Measurements from ENCODE around the gene TRIB2. TPM values are rescaled to one million over a fixed set of nuclear protein-coding genes. Genes with fewer than 3 reads are reported as not detected.

Gene TRIB2
- total RNA-seq, 1 donor, result 28.9 TPM

- peak; percentile 58 for DNase-seq (ENCODE audit: low read depth)
- no peak for TF ChIP-seq CTCF (IDR thresholded peaks at IDR 0.05; ENCODE audit: insufficient read depth, low read depth, low read length)
- H3K4me3 ChIP-seq (ENCODE audit: low read depth, low read length), result no peak overlapping the region
These were observed 11.5 kb upstream of the TRIB2 start for GRCh38 chr2:12705230-12705629.

GRCh38 chr2:12705742-12706141 is 11.0 kb upstream of the TRIB2 start:
- H3K4me3 ChIP-seq (ENCODE audit: low read depth, low read length), result no peak overlapping the region
- no peak for DNase-seq (ENCODE audit: low read depth)
- TF ChIP-seq CTCF (IDR thresholded peaks at IDR 0.05; ENCODE audit: insufficient read depth, low read depth, low read length), result no peak

- no peak for TF ChIP-seq CTCF (IDR thresholded peaks at IDR 0.05; ENCODE audit: insufficient read depth, low read depth, low read length)
- no peak for DNase-seq (ENCODE audit: low read depth)
- H3K4me3 ChIP-seq (ENCODE audit: low read depth, low read length), result no peak overlapping the region
These were observed 8.1 kb upstream of the TRIB2 start for GRCh38 chr2:12708508-12709206.

GRCh38 chr2:12709207-12709522 is 7.6 kb upstream of the TRIB2 start:
- H3K4me3 ChIP-seq (ENCODE audit: low read depth, low read length), result no peak overlapping the region
- TF ChIP-seq CTCF (IDR thresholded peaks at IDR 0.05; ENCODE audit: insufficient read depth, low read depth, low read length), result no peak
- no peak for DNase-seq (ENCODE audit: low read depth)

GRCh38 chr2:12710301-12710700 is 6.4 kb upstream of the TRIB2 start:
- no peak overlapping the region for H3K4me3 ChIP-seq (ENCODE audit: low read depth, low read length)
- DNase-seq (ENCODE audit: low read depth), result no peak
- no peak for TF ChIP-seq CTCF (IDR thresholded peaks at IDR 0.05; ENCODE audit: insufficient read depth, low read depth, low read length)

- no peak for TF ChIP-seq CTCF (IDR thresholded peaks at IDR 0.05; ENCODE audit: insufficient read depth, low read depth, low read length)
- H3K4me3 ChIP-seq (ENCODE audit: low read depth, low read length), result no peak overlapping the region
- no peak for DNase-seq (ENCODE audit: low read depth)
These were observed 5.4 kb upstream of the TRIB2 start for GRCh38 chr2:12711339-12711738.

- DNase-seq (ENCODE audit: low read depth), result peak; percentile 85
- no peak overlapping the region for H3K4me3 ChIP-seq (ENCODE audit: low read depth, low read length)
- no peak for TF ChIP-seq CTCF (IDR thresholded peaks at IDR 0.05; ENCODE audit: insufficient read depth, low read depth, low read length)
These were observed 3.9 kb upstream of the TRIB2 start for GRCh38 chr2:12712881-12713280.
